HG02973 (cell line): Measurements from ENCODE around the gene HOXD9.

ENCODE experiments used
- ATAC-seq: cut with Tn5 transposase; IDR thresholded peaks from one replicate; pipeline ENCODE4 v1.9.1; 2021; ENCODE audit warnings: moderate library complexity; ENCODE audit not compliant: unreplicated experiment

HOXD9 gene

DNA sequence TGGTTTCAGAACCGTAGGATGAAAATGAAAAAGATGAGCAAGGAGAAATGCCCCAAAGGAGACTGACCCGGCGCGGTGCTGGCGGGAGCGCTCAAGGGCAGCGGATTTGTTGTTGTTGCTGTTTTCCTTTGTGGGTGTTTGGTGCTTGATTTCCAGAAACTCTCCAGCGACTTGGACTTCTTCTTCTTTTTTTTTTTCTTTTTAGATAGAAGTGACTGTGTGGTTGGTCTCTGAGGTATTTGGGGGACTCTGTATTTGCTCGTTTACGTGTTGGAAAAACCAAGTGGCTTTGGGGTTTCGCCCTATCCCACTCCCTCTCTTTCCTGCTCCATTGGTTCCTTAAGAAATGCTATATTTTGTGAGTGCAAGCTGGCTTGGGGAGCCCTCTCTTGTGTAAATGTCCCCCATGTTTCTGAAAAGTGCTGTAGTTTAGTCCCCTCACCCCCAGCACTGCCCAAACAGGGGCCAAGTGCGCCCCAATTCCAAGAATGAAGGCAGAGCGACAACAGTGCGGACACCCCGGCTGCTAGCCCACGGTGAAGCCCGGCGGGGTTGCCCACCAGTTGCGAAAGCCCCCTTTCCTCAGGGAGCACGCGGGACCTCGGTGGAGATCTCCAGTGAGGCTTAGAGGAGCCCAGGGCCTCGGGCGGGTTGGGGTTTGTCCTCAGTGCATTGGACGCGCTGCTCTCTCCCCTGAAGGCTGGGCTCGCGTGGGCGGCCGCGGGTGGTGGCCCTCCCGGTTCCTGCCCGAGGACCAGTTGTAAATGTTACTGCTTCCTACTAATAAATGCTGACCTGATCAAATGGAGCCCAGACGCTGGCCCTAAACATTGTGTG, 1.8 kb downstream of the HOXD9 start:
- no peak for ATAC-seq

DNA sequence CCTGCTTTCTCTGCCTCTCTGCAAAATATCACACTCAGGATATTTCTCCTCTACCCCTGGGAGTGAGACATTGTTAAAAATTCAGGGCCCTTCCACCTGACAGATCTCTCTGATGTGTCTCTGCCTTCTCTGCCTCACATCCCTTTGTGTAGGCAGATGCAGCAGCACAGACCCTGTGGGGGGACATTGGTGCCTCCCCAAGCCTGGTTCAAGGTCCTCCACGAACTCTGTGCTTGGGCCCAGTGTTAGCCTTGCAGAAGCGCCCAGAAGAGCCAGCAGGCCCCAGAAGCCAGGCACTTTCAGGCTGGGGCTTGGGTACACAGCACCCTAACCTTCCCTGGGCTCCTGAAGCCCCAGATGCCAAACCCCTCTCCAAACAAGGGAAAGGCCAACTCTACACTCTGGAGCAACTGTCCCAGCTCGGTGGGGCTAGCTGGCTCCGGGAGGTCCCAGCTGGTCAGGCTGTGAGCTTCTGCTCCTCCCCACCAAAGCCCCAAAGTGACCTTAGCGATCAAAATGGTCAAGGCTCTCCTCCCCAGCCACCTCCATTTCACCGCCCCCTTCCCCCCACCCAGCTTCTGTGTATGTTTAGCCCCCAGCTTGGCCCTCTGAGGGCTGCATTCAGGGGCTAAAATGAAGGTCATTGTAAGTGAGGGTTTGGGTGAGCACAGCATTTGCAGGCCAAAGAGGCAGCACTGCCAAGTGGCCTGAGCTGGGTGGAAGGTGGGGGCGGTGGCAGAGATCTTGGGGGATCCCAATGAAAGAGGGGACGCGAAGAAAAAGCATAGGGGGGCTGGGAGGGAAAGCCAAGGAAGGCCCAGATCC, 2.6 kb downstream of the HOXD9 start:
- no peak for ATAC-seq

DNA sequence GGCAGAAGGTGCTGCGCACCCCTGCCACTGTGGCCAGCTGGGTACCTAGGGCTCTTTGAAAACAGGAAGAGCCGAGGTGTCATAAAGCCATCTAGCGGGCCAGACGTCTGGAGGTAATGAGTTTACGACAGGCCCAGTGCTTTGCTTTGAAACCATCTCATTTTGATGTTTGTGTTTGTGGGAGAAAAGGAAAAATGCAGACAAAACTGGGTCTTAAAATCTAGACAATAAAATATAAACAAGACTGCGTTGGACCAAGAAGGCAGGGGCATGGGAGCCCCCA, 3.2 kb downstream of the HOXD9 start:
- ATAC-seq: no peak

DNA sequence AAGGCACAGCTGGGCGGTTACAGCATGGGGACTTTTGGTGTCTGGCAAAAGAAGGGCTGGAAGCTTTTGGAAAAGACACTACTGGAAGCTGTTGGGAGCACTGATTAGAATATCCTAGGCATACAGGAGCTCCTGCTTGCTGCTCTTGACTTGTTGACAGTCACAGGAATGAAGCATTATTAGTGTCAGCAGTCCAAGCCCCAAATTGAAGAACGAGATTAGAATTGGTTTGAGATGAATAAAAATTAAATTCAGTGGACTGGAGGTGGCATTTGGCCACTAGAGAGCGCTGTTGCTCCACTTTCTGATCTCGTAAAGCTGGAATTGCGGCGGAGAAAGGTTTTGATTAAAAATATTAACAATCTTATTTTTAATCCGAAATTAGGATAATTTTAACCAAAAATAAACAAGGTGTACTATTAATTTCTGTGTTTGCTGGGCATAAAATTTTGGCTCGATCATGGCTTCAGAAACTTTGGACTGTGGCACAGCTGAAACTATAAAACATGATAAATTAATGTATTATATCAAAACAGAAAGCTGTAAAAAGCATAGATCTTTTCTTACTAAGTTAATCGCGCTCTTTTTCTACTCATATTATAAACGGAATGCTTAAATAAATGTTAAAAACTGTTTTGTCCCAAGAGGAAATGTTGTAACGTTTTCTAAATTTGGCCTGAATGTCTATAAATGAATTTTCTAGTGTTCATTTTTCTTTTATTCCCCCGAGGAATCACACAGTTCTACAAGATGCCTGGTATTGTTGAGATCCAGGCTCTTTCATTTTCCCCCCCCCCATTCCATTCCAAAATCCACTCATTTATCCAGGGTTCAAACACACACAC, 4.6 kb downstream of the HOXD9 start:
- ATAC-seq: no peak

DNA sequence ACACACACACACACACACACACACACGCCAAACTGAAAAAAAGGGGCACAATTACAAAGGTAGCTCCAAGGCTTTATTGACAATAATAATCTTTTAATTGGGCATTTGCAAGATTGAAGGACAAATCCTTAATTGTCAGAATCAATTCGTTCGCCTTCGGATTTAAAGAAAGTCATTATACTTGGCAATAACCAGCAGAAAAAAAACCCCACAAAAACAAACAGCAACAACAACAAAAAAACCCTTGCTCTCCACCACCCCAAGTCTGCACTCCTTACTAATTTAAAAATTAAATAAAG, 5.2 kb downstream of the HOXD9 start:
- ATAC-seq: no peak

DNA sequence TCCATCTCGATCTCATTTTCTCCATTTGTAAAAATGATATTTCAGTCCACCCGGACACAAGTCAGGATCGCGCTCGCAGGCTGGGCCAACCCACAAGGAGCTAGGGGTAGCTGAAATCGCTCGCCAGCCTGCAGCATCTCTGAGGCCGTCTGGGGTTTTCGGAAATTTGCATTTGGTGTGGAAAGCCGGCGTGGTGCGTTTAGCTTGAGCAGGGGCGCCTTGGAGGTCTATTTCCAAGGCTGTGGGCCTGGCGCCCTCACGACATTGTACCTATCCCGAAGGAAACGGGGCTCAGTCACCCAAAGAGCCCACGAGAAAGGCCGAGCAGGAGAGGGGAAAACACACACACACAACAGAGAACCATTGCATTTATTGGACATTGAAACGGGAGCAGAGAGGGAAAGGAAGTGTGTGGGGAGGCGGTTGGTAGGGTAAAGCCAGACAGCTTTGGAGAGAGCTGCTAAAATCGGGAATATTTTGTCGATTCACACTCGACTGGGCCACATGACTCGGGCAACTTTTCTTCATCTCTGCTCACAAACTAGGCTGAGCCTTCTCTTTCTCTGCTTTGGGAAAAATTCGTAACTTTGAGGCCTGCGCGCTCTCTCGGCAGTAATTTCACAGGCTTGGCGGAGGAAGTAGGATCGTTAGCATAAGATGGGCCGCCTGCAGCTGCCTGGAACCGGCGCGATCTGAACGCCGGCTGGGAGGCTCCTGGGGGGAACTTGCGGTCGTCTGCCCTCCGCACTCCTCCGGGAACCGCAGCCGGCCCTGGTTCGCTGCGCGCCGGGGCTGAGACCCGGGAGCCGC, 5.9 kb downstream of the HOXD9 start:
- ATAC-seq: no peak

DNA sequence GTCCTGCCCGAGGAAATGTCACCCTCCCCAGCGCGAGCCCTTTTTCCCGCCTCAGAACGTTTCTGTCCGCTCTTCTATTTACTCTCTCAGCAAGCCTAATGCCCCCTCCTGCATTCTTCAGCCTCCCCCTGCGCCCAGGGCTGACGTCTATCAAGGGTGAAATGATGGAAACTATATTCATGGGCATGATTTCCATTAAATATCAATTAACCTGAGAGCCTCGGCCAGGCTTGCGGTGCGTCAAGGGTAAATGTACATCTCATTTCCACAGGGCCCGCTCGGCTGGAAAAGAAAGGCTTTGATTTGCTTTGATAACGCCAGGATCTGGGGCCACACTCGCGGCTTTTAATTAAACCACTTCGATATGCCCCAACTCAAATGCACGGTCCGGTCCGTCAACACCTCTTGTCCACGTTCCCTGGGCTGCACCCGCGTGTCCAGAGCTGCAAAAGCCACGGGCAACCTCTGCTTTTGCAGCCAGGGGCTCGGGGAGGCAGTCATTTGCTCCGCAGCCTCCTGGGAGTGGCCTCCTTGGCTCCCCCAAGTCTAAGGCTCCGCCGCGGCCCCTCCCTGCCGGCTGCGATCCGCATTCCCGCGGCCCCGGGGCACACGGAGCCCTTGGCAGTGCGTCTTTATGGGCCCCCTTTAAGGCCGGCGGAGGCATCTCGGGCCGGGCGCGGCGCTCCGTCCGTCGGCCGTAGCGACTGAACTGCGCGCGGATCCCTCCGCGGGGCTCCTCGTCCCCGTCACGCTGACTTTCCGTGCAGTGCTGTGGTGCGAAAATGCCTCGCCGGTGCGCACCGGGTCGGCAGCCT, 6.7 kb downstream of the HOXD9 start, which contains the start of gene HOXD8:
Gene HOXD8, plus strand, starts transcription at position 724 of the 815 bp plus-strand sequence. CDS start 662 bp downstream, outside the sequence.
- no peak for ATAC-seq

DNA sequence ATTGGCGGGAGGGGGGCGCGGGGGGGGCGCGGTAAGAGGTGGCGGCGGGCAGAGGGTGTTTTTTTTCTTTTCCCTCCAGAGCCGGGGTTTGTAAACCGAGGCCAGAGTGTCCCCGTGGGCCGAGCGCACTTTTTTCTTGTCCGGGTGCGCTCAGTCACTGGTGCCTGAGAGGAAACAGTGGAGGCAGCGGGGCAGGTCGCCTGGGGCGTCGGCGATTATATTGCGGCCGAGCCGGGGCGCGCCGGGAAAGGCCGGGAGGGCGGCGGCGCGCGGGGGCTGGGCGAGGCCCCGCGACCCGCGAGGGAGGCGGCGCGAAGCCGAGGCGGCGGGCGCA, 7.3 kb downstream of the HOXD9 start:
- no peak for ATAC-seq

DNA sequence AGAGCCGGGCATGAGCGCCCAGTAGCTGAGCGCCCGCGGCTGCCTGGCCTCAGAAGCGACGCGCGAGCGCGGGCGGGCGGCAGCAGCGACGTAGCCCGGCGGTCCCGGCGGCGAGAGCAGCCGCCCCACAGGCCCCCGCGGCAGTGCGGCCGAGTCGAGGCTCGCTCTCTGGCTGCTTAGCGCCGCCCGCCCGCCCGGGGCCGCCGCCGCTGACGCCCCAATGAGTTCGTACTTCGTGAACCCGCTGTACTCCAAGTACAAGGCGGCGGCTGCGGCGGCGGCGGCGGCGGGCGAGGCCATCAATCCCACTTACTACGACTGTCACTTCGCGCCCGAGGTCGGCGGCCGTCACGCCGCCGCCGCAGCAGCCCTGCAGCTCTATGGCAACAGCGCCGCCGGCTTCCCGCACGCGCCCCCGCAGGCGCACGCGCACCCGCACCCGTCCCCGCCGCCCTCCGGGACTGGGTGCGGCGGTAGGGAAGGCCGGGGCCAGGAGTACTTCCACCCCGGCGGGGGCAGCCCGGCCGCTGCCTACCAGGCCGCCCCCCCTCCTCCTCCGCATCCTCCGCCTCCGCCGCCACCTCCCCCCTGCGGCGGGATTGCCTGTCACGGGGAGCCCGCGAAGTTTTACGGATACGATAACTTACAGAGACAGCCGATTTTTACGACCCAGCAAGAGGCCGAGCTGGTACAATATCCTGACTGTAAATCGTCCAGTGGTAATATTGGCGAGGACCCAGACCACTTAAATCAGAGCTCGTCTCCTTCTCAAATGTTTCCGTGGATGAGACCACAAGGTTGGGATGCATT, 7.8 kb downstream of the HOXD9 start:
- no peak for ATAC-seq

DNA sequence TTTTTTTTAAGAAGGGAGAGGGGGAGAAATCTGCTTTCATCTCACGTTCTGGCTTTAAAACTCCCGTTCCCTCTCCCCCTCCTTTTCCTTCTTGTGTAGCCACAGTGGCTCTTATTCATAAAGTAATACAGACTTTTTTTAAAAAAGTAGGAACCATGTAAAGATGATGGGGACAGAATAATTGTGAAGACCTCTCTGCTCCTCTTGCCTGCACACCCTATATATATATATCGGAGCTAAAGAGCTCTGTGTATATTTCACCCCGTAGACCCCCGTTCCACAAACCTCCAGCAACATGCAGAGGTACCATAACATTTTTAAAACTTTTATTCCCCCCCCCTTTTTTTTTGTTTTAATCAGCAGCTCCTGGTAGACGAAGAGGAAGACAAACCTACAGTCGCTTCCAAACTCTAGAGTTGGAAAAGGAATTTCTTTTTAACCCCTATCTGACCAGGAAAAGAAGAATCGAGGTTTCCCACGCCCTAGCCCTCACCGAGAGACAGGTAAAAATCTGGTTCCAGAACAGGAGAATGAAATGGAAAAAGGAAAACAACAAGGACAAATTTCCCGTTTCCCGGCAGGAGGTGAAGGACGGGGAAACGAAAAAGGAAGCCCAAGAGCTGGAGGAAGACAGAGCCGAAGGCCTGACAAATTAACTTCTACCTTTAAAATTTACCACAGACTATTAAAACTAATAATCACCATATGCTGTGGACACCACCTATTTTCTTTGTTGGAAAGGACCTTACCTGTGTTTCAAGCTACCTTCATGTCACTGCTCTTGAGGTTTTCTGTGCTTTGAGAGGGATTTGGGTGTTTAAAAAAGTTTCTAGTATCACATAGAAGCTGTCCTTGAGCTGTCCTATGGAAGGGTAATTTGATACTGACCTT, 8.7 kb downstream of the HOXD9 start:
- no peak for ATAC-seq

DNA sequence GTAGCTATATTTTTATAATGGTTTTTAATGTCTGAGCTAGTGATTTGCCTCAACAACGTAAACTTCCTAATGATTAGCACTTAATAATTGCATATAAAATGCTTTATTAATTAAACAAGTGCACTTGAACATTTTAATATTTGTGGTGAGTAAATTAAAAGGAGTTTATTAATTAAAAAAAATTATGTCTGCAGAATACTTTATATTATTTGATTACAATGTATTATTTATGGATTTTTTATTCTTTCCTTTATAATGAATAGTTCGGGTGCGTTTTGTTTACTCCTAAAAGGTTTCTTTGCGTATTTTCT, 9.3 kb downstream of the HOXD9 start:
- no peak for ATAC-seq

DNA sequence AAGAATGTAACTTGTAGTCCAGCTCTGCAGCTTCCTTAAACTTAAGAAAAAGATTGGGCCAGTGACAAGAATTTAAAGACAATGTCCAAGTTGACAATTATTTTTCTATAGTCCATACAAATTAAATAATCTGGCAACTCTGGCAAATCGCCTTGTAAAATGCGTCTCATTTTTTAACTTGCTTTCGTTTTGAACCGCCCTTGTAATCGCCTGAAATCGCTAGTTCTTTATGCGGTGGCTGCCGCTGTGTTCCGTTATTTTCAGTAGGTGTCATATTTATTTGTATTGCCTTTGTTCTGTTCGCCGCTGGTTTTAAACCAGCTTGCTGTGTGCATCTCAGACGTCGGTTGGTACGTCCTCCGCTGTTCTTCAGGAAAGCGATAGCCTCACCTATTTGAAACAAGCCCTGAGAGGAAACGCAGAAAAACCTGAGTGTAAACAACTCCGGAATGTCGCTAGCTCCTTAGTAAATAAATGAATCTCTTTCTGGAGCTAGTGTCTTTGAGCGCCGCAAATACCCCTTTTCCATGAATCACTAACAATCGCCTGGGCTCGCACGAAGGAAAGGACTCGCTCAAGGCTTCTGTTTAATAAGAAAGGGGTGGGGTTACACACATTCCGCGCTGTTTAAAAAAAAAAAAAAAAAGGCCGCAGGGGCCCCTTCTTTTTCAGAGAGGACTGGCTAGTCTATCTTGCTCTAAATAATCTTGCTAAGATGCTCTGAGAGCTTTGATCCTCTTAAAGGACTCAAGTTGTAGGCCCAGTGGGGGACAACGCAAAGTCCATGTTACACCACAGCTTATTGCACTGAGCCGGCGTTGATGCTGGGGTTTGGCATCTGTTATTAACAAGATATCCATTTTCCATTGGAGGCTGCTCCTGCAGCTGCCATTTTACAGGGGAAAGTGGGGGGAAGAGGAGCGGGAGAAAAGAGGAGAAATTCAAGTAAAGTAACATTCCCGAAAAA, 10.0 kb downstream of the HOXD9 start:
- no peak for ATAC-seq

DNA sequence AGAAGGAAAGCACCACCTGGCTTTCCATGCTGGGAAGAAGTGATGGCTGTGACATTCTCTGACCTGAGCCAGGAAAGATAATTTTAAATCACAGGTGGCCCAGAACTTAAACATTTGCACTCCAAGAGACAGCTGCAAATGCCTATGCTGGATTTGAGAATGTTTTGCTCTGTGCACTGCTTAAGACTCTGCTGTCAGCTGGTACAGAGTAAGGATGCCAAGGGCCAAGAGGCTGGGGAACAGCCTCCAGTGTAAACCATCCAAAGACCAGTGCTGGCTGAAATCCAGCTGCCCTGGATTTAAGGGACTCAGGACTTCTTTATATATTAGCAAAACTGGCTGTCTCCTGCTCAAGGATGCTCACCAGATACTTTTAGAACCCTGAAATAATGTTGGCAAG, 10.9 kb downstream of the HOXD9 start:
- ATAC-seq: no peak

DNA sequence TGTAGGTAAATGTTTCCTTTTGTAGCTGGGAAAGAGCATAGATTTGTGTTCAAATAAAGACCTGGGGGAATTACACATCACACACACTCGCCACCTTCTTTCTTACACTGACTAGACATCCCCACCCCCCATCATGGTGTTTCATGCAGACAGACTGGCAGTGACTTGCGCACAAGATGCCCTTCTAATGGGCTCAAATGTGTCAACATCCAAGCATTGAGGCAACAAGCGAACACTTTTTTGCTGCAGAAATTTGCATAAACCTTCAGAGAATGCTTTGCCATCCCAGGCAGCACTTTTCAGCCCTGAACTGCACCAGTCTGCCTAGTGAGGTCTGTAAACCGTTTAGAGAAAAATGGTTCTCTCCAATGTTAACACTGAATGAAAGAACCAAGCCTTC, 11.5 kb downstream of the HOXD9 start:
- ATAC-seq: no peak

DNA sequence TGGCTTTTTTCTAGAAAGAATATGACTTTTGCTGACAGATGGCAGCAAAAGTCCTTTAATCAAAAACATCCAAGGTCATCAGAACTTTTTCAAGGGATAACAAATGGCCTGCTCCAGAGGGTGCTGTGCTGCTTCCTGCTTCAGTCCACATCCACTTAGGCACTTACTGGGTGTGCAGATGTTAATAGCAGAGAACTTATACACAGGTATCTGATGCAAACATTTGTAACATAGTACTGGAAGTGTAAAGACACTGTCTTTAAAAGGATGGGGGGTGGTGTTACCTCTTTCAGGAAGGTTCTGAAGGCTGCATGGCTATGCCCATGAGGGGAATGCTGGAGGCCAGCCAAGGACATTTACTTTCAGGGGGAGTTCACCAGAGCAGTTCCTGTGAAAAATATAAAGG, 12.5 kb downstream of the HOXD9 start:
- no peak for ATAC-seq

DNA sequence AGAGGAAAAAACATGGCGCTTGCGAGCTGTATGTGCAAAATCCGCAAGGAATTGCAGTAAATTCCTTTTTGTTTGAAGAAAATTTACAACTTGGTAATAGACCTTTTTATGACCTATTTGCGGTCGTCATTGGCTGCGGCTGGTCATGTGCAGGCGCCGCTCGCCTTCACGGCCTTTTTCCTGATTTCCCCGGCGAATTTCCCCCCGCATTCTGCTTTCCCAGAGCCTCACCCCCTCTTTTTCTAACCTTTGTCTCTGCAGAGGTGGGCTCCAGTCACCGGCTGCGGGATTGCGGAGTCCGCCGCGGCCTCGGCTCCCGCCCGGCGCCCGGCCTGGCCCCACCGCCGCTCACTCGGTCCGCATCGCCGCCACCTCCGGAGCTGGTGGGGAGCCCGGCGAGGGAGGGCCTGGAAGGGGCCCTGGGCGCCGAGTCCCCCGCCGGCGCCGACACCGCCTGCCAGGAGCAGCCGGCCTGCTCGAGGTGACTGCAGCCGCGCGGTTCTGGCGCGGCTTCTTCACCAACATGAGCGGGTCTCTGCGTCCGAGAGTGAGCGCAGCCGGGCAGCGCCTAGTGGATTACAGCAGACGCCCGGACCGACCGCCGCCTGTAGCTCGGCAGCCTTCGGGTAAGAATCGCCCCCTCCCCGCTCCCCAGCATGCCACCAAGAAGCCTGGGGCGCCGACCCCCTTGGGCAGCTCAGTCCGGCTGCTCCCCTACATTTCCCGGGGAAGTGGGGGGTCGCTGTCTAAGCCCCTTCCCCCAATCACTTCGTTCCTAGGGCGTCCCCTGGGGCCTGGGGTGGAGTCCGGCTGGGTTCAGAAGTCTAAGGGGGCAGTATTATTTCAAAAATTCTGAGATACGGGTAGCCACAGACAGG, 14.1 kb downstream of the HOXD9 start:
- ATAC-seq: no peak

DNA sequence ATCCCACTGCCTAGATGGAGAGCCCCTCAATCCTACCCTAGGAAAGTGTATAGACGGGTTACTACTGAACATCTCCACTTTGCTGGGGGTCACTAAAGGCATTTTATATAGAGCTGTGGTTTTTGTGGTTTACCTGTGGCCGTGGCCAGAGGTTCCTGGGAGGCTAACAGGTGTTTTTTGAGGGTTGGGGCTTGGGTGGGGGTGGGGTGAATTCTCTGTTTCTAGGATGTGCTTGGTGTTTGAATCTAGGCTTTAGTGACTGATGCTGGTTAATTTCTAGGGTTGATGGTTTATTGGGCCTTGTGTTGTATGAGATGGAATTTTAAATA, 14.7 kb downstream of the HOXD9 start:
- ATAC-seq: no peak
